CD8-positive, alpha-beta memory T cell (primary cell): ENCODE data around the gene KNG1. TPM values are rescaled to one million over a fixed set of nuclear protein-coding genes. Genes with fewer than 3 reads are reported as not detected.

Source experiments
- CTCF ChIA-PET: fragments of 350-600 bp; sonication (Branson Sonifier 250); formaldehyde crosslinking; loops from one replicate; lab custom pipeline; 2021; ENCODE audit warnings: antibody characterized with exemption; lab: Charles Lee
- POLR2A ChIA-PET: fragments of 350-600 bp; sonication (Branson Sonifier 250); formaldehyde crosslinking; loops from one replicate; lab custom pipeline; 2021; ENCODE audit warnings: antibody characterized with exemption; lab: Charles Lee
- DNase-seq, 5 donors: peaks; one replicate each; pipeline versions ENCODE4 v3.0.0 to v3.0.0-alpha.2; 2020 to 2022; ENCODE audit warnings: mixed read lengths in 1 of 5
- H3K27ac ChIP-seq: one replicate; pipeline ENCODE4 v1.7.0; 2013; ENCODE audit warnings: low read depth, mild to moderate bottlenecking, low read length, moderate library complexity
- H3K27me3 ChIP-seq: 2 replicates; pipeline ENCODE4 v1.7.0; 2013; ENCODE audit warnings: low read length, mild to moderate bottlenecking; ENCODE audit not compliant: insufficient read depth, poor library complexity, severe bottlenecking
- H3K36me3 ChIP-seq: 2 replicates; pipeline ENCODE4 v1.7.0; 2013; ENCODE audit warnings: mild to moderate bottlenecking, low read length, moderate library complexity; ENCODE audit not compliant: insufficient read depth
- H3K4me1 ChIP-seq: 2 replicates; pipeline ENCODE4 v1.7.0; 2013; ENCODE audit warnings: mild to moderate bottlenecking, low read length, moderate library complexity; ENCODE audit not compliant: insufficient read depth
- H3K4me3 ChIP-seq: 2 replicates; pipeline ENCODE4 v1.7.0; 2013; ENCODE audit warnings: mild to moderate bottlenecking, low read length
- H3K9me3 ChIP-seq: 2 replicates; pipeline ENCODE4 v1.7.0; 2013; ENCODE audit warnings: mild to moderate bottlenecking, low read length
- H3K27ac Mint-ChIP-seq, 8 donors: one replicate each; pipeline ENCODE4 v1.8.0; 2020 to 2021; ENCODE audit warnings: mixed read lengths in 8 of 8, mild to moderate bottlenecking in 6 of 8, inconsistent platforms in 3 of 8, moderate library complexity in 3 of 8
- H3K27me3 Mint-ChIP-seq, 2 donors: one replicate each; pipeline ENCODE4 v1.8.0; 2020 to 2021; ENCODE audit warnings: mixed read lengths in 2 of 2, mild to moderate bottlenecking in 1 of 2, moderate library complexity in 1 of 2
- H3K36me3 Mint-ChIP-seq, 3 donors: one replicate each; pipeline ENCODE4 v1.8.0; 2020 to 2021; ENCODE audit warnings: mixed read lengths in 3 of 3, inconsistent platforms in 1 of 3, mild to moderate bottlenecking in 1 of 3
- H3K4me1 Mint-ChIP-seq, 3 donors: one replicate each; pipeline ENCODE4 v1.8.0; 2020 to 2021; ENCODE audit warnings: mixed read lengths in 3 of 3, inconsistent platforms in 1 of 3, mild to moderate bottlenecking in 1 of 3
- H3K4me3 Mint-ChIP-seq, 7 donors: one replicate each; pipeline ENCODE4 v1.8.0; 2020 to 2021; ENCODE audit warnings: mixed read lengths in 7 of 7, mild to moderate bottlenecking in 6 of 7, moderate library complexity in 4 of 7, inconsistent platforms in 2 of 7
- H3K9me3 Mint-ChIP-seq, 5 donors: one replicate each; pipeline ENCODE4 v1.8.0; 2020 to 2022; ENCODE audit warnings: mixed read lengths in 5 of 5, mild to moderate bottlenecking in 3 of 5, moderate library complexity in 2 of 5, inconsistent platforms in 1 of 5
- polyA plus RNA-seq: library from polyadenylated mRNA; unstranded; fragments of 300-500 nt; fragmentation: Illumina TruSeq; gene quantifications from one replicate; pipeline ENCODE4 v1.2.3, GENCODE V29; 2021
- total RNA-seq, 2 experiments: library from RNA; stranded (reverse); gene quantifications; one replicate each; pipeline ENCODE4 v1.2.3, GENCODE V29; 2021

KNG1 gene
- total RNA-seq, result not detected
- polyA plus RNA-seq, result not detected

GRCh38 chr3:186717039-186717457 lies at the start of gene KNG1:
Gene KNG1 (plus strand): TSS chr3:186717359. CDS start chr3:186717543, 184 bp downstream.
- no peaks in the 10 kb centered on the region for H3K36me3 ChIP-seq
- CTCF ChIA-PET, result no interaction called here

GRCh38 chr3:186668426-186668825 lies 48.7 kb upstream of the KNG1 start:
- Mint-ChIP-seq H3K4me1 (no peaks in the 10 kb centered on the region), H3K4me3 (no peak overlapping the region), H3K27ac (no peak overlapping the region), H3K9me3 (no peaks in the 10 kb centered on the region), H3K36me3 (no peaks in the 10 kb centered on the region), H3K27me3 (peaks cover 10 to 14% of the 10 kb centered on the region in 2 donors)
- no peaks in the 10 kb centered on the region for H3K4me1 ChIP-seq
- no peaks in the 10 kb centered on the region for H3K27me3 ChIP-seq
- ChIA-PET CTCF (interaction anchor here (1.0 kb wide), 1 partner anchor 53 kb away, joined by 3 read pairs; no protein-coding TSS in a partner anchor), POLR2A (no interaction called here)
- H3K4me3 ChIP-seq, result no peak overlapping the region
- no peaks in the 10 kb centered on the region for H3K9me3 ChIP-seq
- DNase-seq, result no peak
- no peak overlapping the region for H3K27ac ChIP-seq
- H3K36me3 ChIP-seq, result no peaks in the 10 kb centered on the region

More at GRCh38 chr3:186717039-186717457, at the start of gene KNG1:
- H3K9me3 ChIP-seq, result no peaks in the 10 kb centered on the region
- no peaks in the 10 kb centered on the region for H3K4me1 ChIP-seq
- Mint-ChIP-seq H3K36me3 (peaks cover 0 to 2% (median 0%) of the 10 kb centered on the region in 3 donors), H3K4me3 (no peak within 1 kb of the TSS), H3K4me1 (no peaks in the 10 kb centered on the region), H3K27me3 (peaks cover 6 to 8% of the 10 kb centered on the region in 2 donors), H3K9me3 (no peaks in the 10 kb centered on the region), H3K27ac (peak within 1 kb of the TSS in 2 of 8 donors; percentile 17 to 22)
- no peaks in the 10 kb centered on the region for H3K27me3 ChIP-seq
- DNase-seq, result no peak
- POLR2A ChIA-PET, result no interaction called here
- no peak within 1 kb of the TSS for H3K4me3 ChIP-seq
- H3K27ac ChIP-seq, result no peak within 1 kb of the TSS

DNA sequence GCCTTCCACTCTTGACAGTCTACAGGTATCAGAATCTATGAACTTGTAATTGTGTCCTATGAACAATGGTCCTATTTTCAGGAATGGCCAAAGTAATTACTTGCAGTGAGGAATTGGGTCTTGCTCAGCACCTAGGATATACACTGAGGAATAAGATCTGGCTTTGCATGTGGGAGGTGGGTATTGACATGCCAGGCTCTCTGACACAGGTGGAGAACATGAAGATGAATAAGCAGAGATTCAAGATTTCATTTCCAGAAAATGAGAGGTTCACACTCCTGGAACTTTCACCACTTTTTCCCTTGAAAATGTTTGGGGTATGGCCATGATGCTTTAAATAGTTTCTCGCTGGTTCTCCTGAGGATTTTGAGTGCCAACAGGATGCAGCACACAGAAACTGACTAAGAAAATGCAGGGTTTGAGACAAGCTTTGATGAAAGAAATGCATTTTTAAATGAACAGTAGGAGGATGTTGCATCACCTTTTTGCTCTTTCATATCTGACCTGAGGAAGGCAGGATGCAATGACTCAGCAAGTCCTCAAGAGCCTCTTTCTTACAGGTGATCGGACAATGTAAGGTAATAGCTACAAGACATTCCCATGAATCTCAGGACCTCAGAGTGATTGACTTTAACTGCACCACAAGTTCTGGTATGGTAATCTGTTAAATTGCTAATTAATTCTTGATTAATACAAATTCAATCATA lies 47.6 kb upstream of the KNG1 start:
- Mint-ChIP-seq H3K4me1 (no peaks in the 10 kb centered on the region), H3K4me3 (no peak overlapping the region), H3K9me3 (no peaks in the 10 kb centered on the region), H3K36me3 (no peaks in the 10 kb centered on the region), H3K27me3 (peaks cover 16 to 22% of the 10 kb centered on the region in 2 donors), H3K27ac (no peak overlapping the region)
- DNase-seq, result no peak
- no peaks in the 10 kb centered on the region for H3K4me1 ChIP-seq
- no peak overlapping the region for H3K4me3 ChIP-seq
- no peaks in the 10 kb centered on the region for H3K36me3 ChIP-seq
- CTCF ChIA-PET, result no interaction called here
- H3K9me3 ChIP-seq, result no peaks in the 10 kb centered on the region
- POLR2A ChIA-PET, result no interaction called here
- no peak overlapping the region for H3K27ac ChIP-seq
- H3K27me3 ChIP-seq, result no peaks in the 10 kb centered on the region

DNA sequence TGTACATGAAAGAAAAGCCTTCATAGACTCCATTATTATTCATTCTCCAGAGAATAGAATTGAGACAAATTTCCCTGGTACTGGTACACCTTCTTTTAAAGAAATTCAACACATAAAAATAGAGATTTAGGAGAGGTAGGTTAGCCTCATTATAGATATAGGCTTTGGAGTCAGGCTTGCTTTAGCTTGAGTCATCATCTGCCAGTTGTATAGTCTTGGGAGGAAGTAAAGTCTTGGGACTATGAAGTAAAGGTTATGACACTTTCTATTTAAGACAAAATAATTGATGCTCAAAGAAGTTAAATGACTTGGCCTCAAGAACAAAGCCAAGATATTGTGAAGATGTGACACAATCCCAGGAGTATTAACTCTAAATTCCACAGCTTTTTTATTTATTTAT lies 47.0 kb upstream of the KNG1 start:
- POLR2A ChIA-PET, result no interaction called here

GRCh38 chr3:186671051-186671450 lies 46.1 kb upstream of the KNG1 start:
- H3K9me3 ChIP-seq, result no peaks in the 10 kb centered on the region
- CTCF ChIA-PET, result no interaction called here
- H3K4me3 ChIP-seq, result no peak overlapping the region
- H3K36me3 ChIP-seq, result no peaks in the 10 kb centered on the region
- no peaks in the 10 kb centered on the region for H3K27me3 ChIP-seq
- POLR2A ChIA-PET, result no interaction called here
- Mint-ChIP-seq H3K27ac (no peak overlapping the region), H3K9me3 (no peaks in the 10 kb centered on the region), H3K27me3 (peaks cover 14 to 19% of the 10 kb centered on the region in 2 donors), H3K4me3 (no peak overlapping the region), H3K36me3 (no peaks in the 10 kb centered on the region), H3K4me1 (no peaks in the 10 kb centered on the region)
- DNase-seq, result no peak
- no peak overlapping the region for H3K27ac ChIP-seq
- H3K4me1 ChIP-seq, result no peaks in the 10 kb centered on the region

More for the DNA sequence above, 47.0 kb upstream of the KNG1 start:
- Histone ChIP-seq H3K4me3 (no peak overlapping the region), H3K27me3 (no peaks in the 10 kb centered on the region), H3K9me3 (no peaks in the 10 kb centered on the region), H3K36me3 (no peaks in the 10 kb centered on the region), H3K27ac (no peak overlapping the region), H3K4me1 (no peaks in the 10 kb centered on the region)
- no peaks in the 10 kb centered on the region for H3K36me3 Mint-ChIP-seq
- DNase-seq, result no peak
- CTCF ChIA-PET, result no interaction called here
- H3K4me3 Mint-ChIP-seq, result no peak overlapping the region
- H3K9me3 Mint-ChIP-seq, result no peaks in the 10 kb centered on the region
- H3K4me1 Mint-ChIP-seq, result no peaks in the 10 kb centered on the region
- peaks cover 16 to 22% of the 10 kb centered on the region in 2 donors for H3K27me3 Mint-ChIP-seq
- H3K27ac Mint-ChIP-seq, result no peak overlapping the region

- no peak overlapping the region for H3K27ac ChIP-seq
- no peak for DNase-seq
- H3K9me3 ChIP-seq, result no peaks in the 10 kb centered on the region
- H3K27me3 Mint-ChIP-seq, result peaks cover 35 to 71% of the 10 kb centered on the region in 2 donors
- peaks cover 0 to 2% (median 0%) of the 10 kb centered on the region in 5 donors for H3K9me3 Mint-ChIP-seq
- peaks cover 0 to 14% (median 0%) of the 10 kb centered on the region in 3 donors for H3K36me3 Mint-ChIP-seq
- H3K27me3 ChIP-seq, result no peaks in the 10 kb centered on the region
- no peaks in the 10 kb centered on the region for H3K4me1 ChIP-seq
- H3K27ac Mint-ChIP-seq, result no peak overlapping the region
- no peak overlapping the region for H3K4me3 ChIP-seq
- ChIA-PET POLR2A (no interaction called here), CTCF (no interaction called here)
- no peaks in the 10 kb centered on the region for H3K4me1 Mint-ChIP-seq
- no peak overlapping the region for H3K4me3 Mint-ChIP-seq
- H3K36me3 ChIP-seq, result no peaks in the 10 kb centered on the region
Observed at GRCh38 chr3:186678604-186679003, 38.6 kb upstream of the KNG1 start.

- CTCF ChIA-PET, result no interaction called here
Observed at GRCh38 chr3:186679151-186679550, 38.0 kb upstream of the KNG1 start.

DNA sequence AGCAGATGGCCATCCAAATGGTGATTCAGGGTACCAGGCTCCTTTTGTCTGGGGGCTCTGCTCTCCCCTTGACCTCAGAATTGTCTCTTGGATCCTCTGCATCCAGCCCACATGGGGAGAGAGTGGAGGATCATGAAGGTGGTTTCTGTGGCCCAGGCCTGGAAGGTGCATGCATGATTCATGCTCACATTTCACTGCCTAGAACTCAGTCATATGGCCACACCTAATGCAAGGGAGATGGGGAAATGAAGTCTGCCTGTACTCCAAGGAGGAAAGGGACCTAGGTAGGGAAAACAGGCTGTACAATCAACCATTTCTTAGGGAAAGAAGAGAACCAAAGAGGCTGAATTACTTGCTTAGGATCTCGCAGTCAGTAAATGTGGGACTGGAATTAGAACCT lies 36.3 kb upstream of the KNG1 start:
- H3K27me3 Mint-ChIP-seq, result peaks cover 27 to 74% of the 10 kb centered on the region in 2 donors
- peaks cover 5 to 14% (median 10%) of the 10 kb centered on the region in 5 donors for H3K9me3 Mint-ChIP-seq
- CTCF ChIA-PET, result no interaction called here

More at GRCh38 chr3:186679151-186679550, 38.0 kb upstream of the KNG1 start:
- no peaks in the 10 kb centered on the region for H3K4me1 Mint-ChIP-seq
- Histone ChIP-seq H3K36me3 (no peaks in the 10 kb centered on the region), H3K27me3 (no peaks in the 10 kb centered on the region), H3K27ac (no peak overlapping the region), H3K9me3 (no peaks in the 10 kb centered on the region), H3K4me1 (no peaks in the 10 kb centered on the region), H3K4me3 (no peak overlapping the region)
- H3K4me3 Mint-ChIP-seq, result no peak overlapping the region
- DNase-seq, result no peak
- H3K27ac Mint-ChIP-seq, result no peak overlapping the region
- H3K36me3 Mint-ChIP-seq, result peaks cover 0 to 14% (median 0%) of the 10 kb centered on the region in 3 donors
- peaks cover 0 to 2% (median 0%) of the 10 kb centered on the region in 5 donors for H3K9me3 Mint-ChIP-seq
- POLR2A ChIA-PET, result no interaction called here
- peaks cover 30 to 71% of the 10 kb centered on the region in 2 donors for H3K27me3 Mint-ChIP-seq

More for the DNA sequence above, 36.3 kb upstream of the KNG1 start:
- Mint-ChIP-seq H3K4me3 (no peak overlapping the region), H3K27ac (no peak overlapping the region), H3K36me3 (peaks cover 0 to 20% (median 6%) of the 10 kb centered on the region in 3 donors), H3K4me1 (peaks cover 0 to 5% (median 4%) of the 10 kb centered on the region in 3 donors)
- no peaks in the 10 kb centered on the region for H3K4me1 ChIP-seq
- no peak overlapping the region for H3K4me3 ChIP-seq
- no peaks in the 10 kb centered on the region for H3K9me3 ChIP-seq
- H3K27ac ChIP-seq, result no peak overlapping the region
- H3K36me3 ChIP-seq, result no peaks in the 10 kb centered on the region
- H3K27me3 ChIP-seq, result no peaks in the 10 kb centered on the region
- DNase-seq, result no peak
- POLR2A ChIA-PET, result no interaction called here
